WI38 (cell line): ENCODE results near the gene APCDD1L.

ENCODE experiments used
- H3K4me3 ChIP-seq: 2 replicates; pipeline ENCODE4 v1.5.1; 2011; ENCODE audit warnings: low read depth, mild to moderate bottlenecking, control low read depth, low read length
- CTCF ChIP-seq: IDR thresholded peaks from 2 replicates; pipeline ENCODE4 v1.5.1; 2012; ENCODE audit warnings: low read depth, mild to moderate bottlenecking, control low read depth, low read length

Gene APCDD1L

GRCh38 chr20:58549231-58550209 is 34.3 kb upstream of the APCDD1L start:
- H3K4me3 ChIP-seq = no peak overlapping the region
- TF ChIP-seq CTCF = no peak

- TF ChIP-seq CTCF = no peak
Observed at GRCh38 chr20:58547623-58548475, 32.6 kb upstream of the APCDD1L start.

DNA sequence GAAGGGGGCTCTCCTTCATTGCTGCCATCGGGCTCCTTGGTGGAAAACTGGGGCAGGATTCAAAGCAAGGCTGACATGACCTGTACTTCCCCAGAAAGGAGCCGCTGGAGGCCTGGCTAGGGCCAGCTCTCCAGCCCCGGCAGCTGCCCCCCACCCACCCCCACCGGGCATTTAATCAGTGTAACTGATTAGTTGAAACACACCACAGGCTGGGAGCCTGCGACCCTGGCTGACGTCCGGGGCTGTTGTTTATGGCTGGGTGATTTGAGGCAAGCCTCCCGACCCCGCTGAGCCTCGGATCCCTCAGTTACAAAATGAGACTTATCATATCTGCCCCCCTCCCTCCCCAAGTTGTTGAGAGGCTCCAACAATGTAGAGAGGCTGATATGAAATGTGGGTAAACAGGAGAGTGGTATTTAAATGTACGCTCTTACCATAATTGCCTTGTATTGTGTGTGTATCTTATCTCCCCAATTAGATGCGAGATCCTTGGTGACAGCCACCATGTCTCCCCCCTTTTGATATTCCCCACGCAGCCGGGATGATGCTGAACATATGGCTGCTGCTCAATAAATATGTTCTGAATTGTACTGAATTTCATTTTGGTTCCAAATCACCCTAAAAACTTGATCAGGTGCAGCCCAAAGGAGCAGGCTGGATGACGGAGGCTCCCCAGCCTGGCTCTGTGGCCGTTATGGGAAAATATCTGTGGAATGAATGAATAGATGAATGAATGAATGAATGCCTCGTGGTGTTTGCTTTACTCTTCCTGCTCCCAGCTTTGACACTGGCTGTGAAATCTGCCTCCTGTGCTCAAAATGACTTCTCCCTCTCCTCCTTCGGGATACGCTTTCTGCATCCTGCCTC is 31.8 kb upstream of the APCDD1L start:
- TF ChIP-seq CTCF = no peak
- H3K4me3 ChIP-seq = no peak overlapping the region

More at GRCh38 chr20:58547623-58548475, 32.6 kb upstream of the APCDD1L start:
- no peak overlapping the region for H3K4me3 ChIP-seq

- no peak for TF ChIP-seq CTCF
- no peak overlapping the region for H3K4me3 ChIP-seq
Observed at GRCh38 chr20:58546416-58546711, 31.2 kb upstream of the APCDD1L start.

- H3K4me3 ChIP-seq = no peak overlapping the region
- no peak for TF ChIP-seq CTCF
Observed at GRCh38 chr20:58545565-58546415, 30.6 kb upstream of the APCDD1L start.

DNA sequence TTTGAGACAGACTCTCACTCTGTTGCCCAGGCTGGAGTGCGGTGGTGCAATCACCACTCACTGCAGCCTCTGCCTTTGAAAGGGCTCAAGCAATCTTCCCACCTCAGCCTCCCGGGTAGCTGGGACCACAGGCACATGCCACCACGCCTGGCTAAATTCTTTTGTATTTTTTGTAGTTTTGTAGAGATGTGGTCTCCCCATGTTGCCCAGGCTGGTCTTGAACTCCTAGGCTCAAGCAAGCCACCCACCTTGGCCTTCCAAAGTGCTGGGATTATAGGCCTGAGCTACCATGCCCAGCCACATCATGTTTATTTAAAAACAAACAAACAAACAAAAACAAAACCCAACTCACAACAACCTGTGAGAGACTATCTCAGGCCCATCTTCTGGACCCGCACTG is 29.7 kb upstream of the APCDD1L start:
- no peak for TF ChIP-seq CTCF

More for the DNA sequence above, 29.7 kb upstream of the APCDD1L start:
- no peak overlapping the region for H3K4me3 ChIP-seq
